HG02623 (cell line): ENCODE data around the gene ZNF771.

ENCODE experiments used
- ATAC-seq: cut with Tn5 transposase; IDR thresholded peaks from one replicate; pipeline ENCODE4 v1.9.1; 2021; ENCODE audit warnings: moderate library complexity; ENCODE audit not compliant: unreplicated experiment

ZNF771 gene

GRCh38 chr16:30397776-30398660 is 9.4 kb upstream of the ZNF771 start:
- no peak for ATAC-seq

- ATAC-seq = no peak
These were observed 8.6 kb upstream of the ZNF771 start for GRCh38 chr16:30398661-30399434.

GRCh38 chr16:30399435-30400186 is 7.8 kb upstream of the ZNF771 start:
- no peak for ATAC-seq

- ATAC-seq = no peak
These were observed 5.5 kb upstream of the ZNF771 start for GRCh38 chr16:30401768-30402425.

- ATAC-seq = no peak
These were observed 658 bp upstream of the ZNF771 start for GRCh38 chr16:30406795-30407101.

- no peak for ATAC-seq
These were observed 563 bp downstream of the ZNF771 start for GRCh38 chr16:30407804-30408534.

- peak; percentile 49 for ATAC-seq
These were observed 2.0 kb downstream of the ZNF771 start for GRCh38 chr16:30409125-30410060.

GRCh38 chr16:30413112-30413806 is 5.9 kb downstream of the ZNF771 start:
- no peak for ATAC-seq

GRCh38 chr16:30414159-30414558 is 6.8 kb downstream of the ZNF771 start:
- ATAC-seq = no peak

GRCh38 chr16:30416047-30416603 is 8.7 kb downstream of the ZNF771 start:
- ATAC-seq = no peak

GRCh38 chr16:30416624-30417528 is 9.5 kb downstream of the ZNF771 start:
- ATAC-seq = no peak

GRCh38 chr16:30417529-30418349 is 10.3 kb downstream of the ZNF771 start:
- peak; percentile 82 for ATAC-seq

- peak; percentile 6 for ATAC-seq
These were observed 11.2 kb downstream of the ZNF771 start for GRCh38 chr16:30418350-30419181.

- ATAC-seq = no peak
These were observed 13.6 kb downstream of the ZNF771 start for GRCh38 chr16:30421010-30421409.

- no peak for ATAC-seq
These were observed 20.6 kb downstream of the ZNF771 start for GRCh38 chr16:30428055-30428454.

- no peak for ATAC-seq
These were observed 21.9 kb downstream of the ZNF771 start for GRCh38 chr16:30429418-30429677.
